Uterus (tissue), 2 donors: ENCODE data around the gene POLR3B.

Source experiments
- CTCF ChIP-seq, 4 experiments: fragments of 200-600 bp in 2 of 4; fragments of 450-650 bp in 2 of 4; sonication (generic) in 2 of 4; IDR thresholded peaks; one replicate each; pipeline ENCODE4 v1.5.1; 2016 to 2019; ENCODE audit warnings: antibody characterized with exemption in 4 of 4, mild to moderate bottlenecking in 2 of 4, moderate library complexity in 1 of 4
- POLR2A ChIP-seq, 2 donors: fragments of 450-650 bp; IDR thresholded peaks; one replicate each; pipeline ENCODE4 v1.6.1; 2016; ENCODE audit warnings: antibody characterized with exemption in 2 of 2, mild to moderate bottlenecking in 1 of 2, moderate library complexity in 1 of 2

GRCh38 chr12:106493531-106493930, 136.0 kb downstream of the POLR3B start:
- no peak for TF ChIP-seq POLR2A (IDR thresholded peaks at IDR 0.05)
- no peak for TF ChIP-seq CTCF (IDR thresholded peaks at IDR 0.05)
